ENCODE results near the gene KIF23. TPM values are rescaled to one million over a fixed set of nuclear protein-coding genes. Genes with fewer than 3 reads are reported as not detected.
"Not testable (repeated sequence)": the region's sequence is repeated elsewhere in the genome, so short reads cannot be mapped to it uniquely, and the experiment has no call there.

Gene KIF23
- total and polyA plus RNA-seq, 2 of the 4 experiments (the other 2 are of a cell fraction), result 37.7 to 56.1 TPM

DNA sequence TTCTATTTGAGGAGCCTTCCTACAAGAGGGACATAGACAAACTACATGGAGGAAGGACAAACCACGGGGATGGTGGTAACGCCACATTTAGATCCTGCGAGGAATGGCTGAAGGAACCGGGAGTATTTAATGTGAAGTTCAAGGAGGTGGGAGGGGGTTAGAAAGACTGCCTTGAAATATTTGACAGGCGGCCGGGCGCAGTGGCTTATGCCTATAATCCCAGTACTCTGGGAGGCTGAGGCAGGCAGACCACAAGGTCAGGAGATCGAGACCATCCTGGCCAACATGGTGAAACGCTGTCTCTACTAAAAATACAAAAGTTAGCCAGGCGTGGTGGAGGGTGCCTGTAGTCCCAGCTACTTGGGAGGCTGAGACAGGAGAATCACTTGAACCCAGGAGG is 32.0 kb upstream of the KIF23 start:
- H2AK9ac ChIP-seq (replicated peaks; ENCODE audit: low read depth, low read length, poor library complexity); H3K36me3 ChIP-seq (ENCODE audit: control insufficient read depth, insufficient read depth, low read length); H3K23ac ChIP-seq (ENCODE audit: low read depth, low read length); H3K9me1 ChIP-seq (ENCODE audit: insufficient read depth, low read length); H3K9me3 ChIP-seq (ENCODE audit: control insufficient read depth, insufficient read depth, low read length); H4K91ac ChIP-seq (ENCODE audit: insufficient read depth, low read depth, low read length); POLR2A ChIA-PET (ENCODE audit: unreplicated experiment); H3K56ac ChIP-seq (ENCODE audit: extremely low read depth, insufficient read depth, low read length); intact Hi-C loops (cut with micrococcal nuclease); H3K9ac ChIP-seq (ENCODE audit: low read depth, low read length); H3K79me1 ChIP-seq (ENCODE audit: low read depth in 1 of 2, low read length in 2 of 2); H2BK15ac ChIP-seq (ENCODE audit: low read depth, low read length); DNase-seq; H3K4me3 ChIP-seq (ENCODE audit: insufficient read depth, low read depth, low read length); ATAC-seq (ENCODE audit: low read depth); H4K5ac ChIP-seq (ENCODE audit: low read depth, low read length); H2BK5ac ChIP-seq (ENCODE audit: low read depth, low read length, poor library complexity, severe bottlenecking); H3K4me1 ChIP-seq (ENCODE audit: control insufficient read depth, insufficient read depth, low read length); H4K8ac ChIP-seq (ENCODE audit: low read depth in 2 of 2, low read length in 2 of 2); dilution Hi-C loops (cut with HindIII; ENCODE audit: low sequenced_read_pairs, unreplicated experiment); H4K20me1 ChIP-seq (ENCODE audit: insufficient read depth, low read length); H3K18ac ChIP-seq (ENCODE audit: low read depth, low read length); in situ Hi-C loops (cut with MboI; ENCODE audit: low sequenced_read_pairs); H3K4me2 ChIP-seq (ENCODE audit: low read depth, low read length); H2BK20ac ChIP-seq (ENCODE audit: low read depth, low read length); H3K14ac ChIP-seq (replicated peaks; ENCODE audit: low read depth, low read length); H3K27me3 ChIP-seq (ENCODE audit: control insufficient read depth, insufficient read depth, low read length); H3K4ac ChIP-seq (ENCODE audit: low read depth, low read length); H2AFZ ChIP-seq (replicated peaks; ENCODE audit: low read length, poor library complexity); H2BK120ac ChIP-seq (ENCODE audit: low read depth, low read length); H2AK5ac ChIP-seq (ENCODE audit: low read depth, low read length); H3K27ac ChIP-seq (ENCODE audit: insufficient read depth, low read length); BruUV-seq (replicated peaks): not testable (repeated sequence)
- 80% methylated on average over 1 of the region's 10 CpGs; no CpG with 5 or more reads in 1 of the 2 experiments for WGBS, 2 experiments (ENCODE audit: extremely low coverage in 2 of 2, insufficient read length in 1 of 2)
- CTCF ChIA-PET, result interaction anchor here (1.4 kb wide), 1 partner anchor 323 kb away, joined by 4 read pairs; no protein-coding TSS in a partner anchor

DNA sequence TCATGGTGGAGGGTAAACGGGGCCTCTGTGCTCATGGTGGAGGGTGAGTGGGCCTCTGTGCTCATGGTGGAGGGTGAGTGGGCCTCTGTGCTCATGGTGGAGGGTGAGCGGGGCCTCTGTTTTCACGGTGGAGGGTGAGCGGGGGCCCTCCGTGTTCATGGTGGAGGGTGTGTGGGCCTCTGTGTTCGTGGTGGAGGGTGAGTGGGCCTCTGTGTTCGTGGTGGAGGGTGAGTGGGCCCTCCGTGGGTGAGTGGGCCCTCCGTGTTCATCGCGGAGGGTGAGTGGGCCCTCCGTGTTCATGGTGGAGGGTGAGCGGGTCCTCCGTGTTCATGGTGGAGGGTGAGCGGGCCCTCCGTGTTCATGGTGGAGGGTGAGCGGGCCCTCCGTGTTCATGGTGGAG is 30.1 kb upstream of the KIF23 start:
- POLR2A ChIA-PET (ENCODE audit: unreplicated experiment); H3K9ac ChIP-seq (ENCODE audit: low read depth, low read length); H4K8ac ChIP-seq (ENCODE audit: low read depth in 2 of 2, low read length in 2 of 2); ATAC-seq (ENCODE audit: low read depth); H2AFZ ChIP-seq (replicated peaks; ENCODE audit: low read length, poor library complexity); H3K14ac ChIP-seq (replicated peaks; ENCODE audit: low read depth, low read length); CTCF ChIA-PET; H2AK5ac ChIP-seq (ENCODE audit: low read depth, low read length); H3K27ac ChIP-seq (ENCODE audit: insufficient read depth, low read length); H3K4ac ChIP-seq (ENCODE audit: low read depth, low read length); H4K91ac ChIP-seq (ENCODE audit: insufficient read depth, low read depth, low read length); dilution Hi-C loops (cut with HindIII; ENCODE audit: low sequenced_read_pairs, unreplicated experiment); DNase-seq; in situ Hi-C loops (cut with MboI; ENCODE audit: low sequenced_read_pairs); H3K9me3 ChIP-seq (ENCODE audit: control insufficient read depth, insufficient read depth, low read length); H2BK120ac ChIP-seq (ENCODE audit: low read depth, low read length); H2BK20ac ChIP-seq (ENCODE audit: low read depth, low read length); H4K5ac ChIP-seq (ENCODE audit: low read depth, low read length); H3K4me1 ChIP-seq (ENCODE audit: control insufficient read depth, insufficient read depth, low read length); BruUV-seq (replicated peaks); H2BK15ac ChIP-seq (ENCODE audit: low read depth, low read length); H3K56ac ChIP-seq (ENCODE audit: extremely low read depth, insufficient read depth, low read length); H3K27me3 ChIP-seq (ENCODE audit: control insufficient read depth, insufficient read depth, low read length); H2AK9ac ChIP-seq (replicated peaks; ENCODE audit: low read depth, low read length, poor library complexity); H3K18ac ChIP-seq (ENCODE audit: low read depth, low read length); H3K4me2 ChIP-seq (ENCODE audit: low read depth, low read length); H3K23ac ChIP-seq (ENCODE audit: low read depth, low read length); H3K36me3 ChIP-seq (ENCODE audit: control insufficient read depth, insufficient read depth, low read length); intact Hi-C loops (cut with micrococcal nuclease); H3K4me3 ChIP-seq (ENCODE audit: insufficient read depth, low read depth, low read length); H2BK5ac ChIP-seq (ENCODE audit: low read depth, low read length, poor library complexity, severe bottlenecking): not testable (repeated sequence)
- Histone ChIP-seq H3K9me1 (ENCODE audit: insufficient read depth, low read length) (peaks cover 17% of the 10 kb centered on the region), H3K79me1 (ENCODE audit: low read depth in 1 of 2, low read length in 2 of 2) (peaks cover 0 to 16% of the 10 kb centered on the region in 2 experiments; a peak in 2 of 4 replicates), H4K20me1 (ENCODE audit: insufficient read depth, low read length) (peaks cover 11% of the 10 kb centered on the region)
- no CpG with 5 or more reads among the region's 18 CpGs for WGBS, 2 experiments (ENCODE audit: extremely low coverage in 2 of 2, insufficient read length in 1 of 2)

All from IMR-90 (cell line).